Tibial nerve (tissue), 4 donors: ENCODE measurements around the gene NBAS.

ENCODE experiments used
- CTCF ChIP-seq, 5 experiments: fragments of 200-600 bp in 3 of 5; fragments of 450-650 bp in 2 of 5; sonication (generic) in 3 of 5; IDR thresholded peaks; one replicate each; pipeline ENCODE4 v1.5.1; 2016 to 2019; ENCODE audit warnings: antibody characterized with exemption in 5 of 5, mild to moderate bottlenecking in 3 of 5, moderate library complexity in 2 of 5
- EP300 ChIP-seq, 2 donors: sonication (generic); formaldehyde crosslinking; IDR thresholded peaks; one replicate each; pipeline ENCODE4 v1.6.1; 2017; ENCODE audit warnings: antibody characterized with exemption in 2 of 2, mild to moderate bottlenecking in 1 of 2
- POLR2A ChIP-seq, 2 donors: fragments of 450-650 bp; IDR thresholded peaks; one replicate each; pipeline ENCODE4 v1.6.1; 2017; ENCODE audit warnings: antibody characterized with exemption in 2 of 2, mild to moderate bottlenecking in 2 of 2, moderate library complexity in 2 of 2

- no peak for TF ChIP-seq CTCF (IDR thresholded peaks at IDR 0.05)
- no peak for TF ChIP-seq POLR2A (IDR thresholded peaks at IDR 0.05)
- no peak for TF ChIP-seq EP300 (IDR thresholded peaks at IDR 0.05)
Measured at GRCh38 chr2:15323227-15323626, 237.9 kb downstream of the NBAS start.
